Pancreas (tissue), 10 donors: Measurements from ENCODE around the gene SUFU. TPM values are rescaled to one million over a fixed set of nuclear protein-coding genes. Genes with fewer than 3 reads are reported as not detected.

ENCODE experiments used
- ATAC-seq, 4 donors: fragments of 200-7000 bp; cut with Tn5 transposase; one replicate each; pipeline versions ENCODE4 v1.8.0 to v1.9.1; 2020; ENCODE audit warnings: mild to moderate bottlenecking in 4 of 4, moderate library complexity in 4 of 4
- DNase-seq, 6 donors: peaks; one replicate each; pipeline ENCODE4 v3.0.0-alpha.2; 2020
- FAIRE-seq: peaks from 2 replicates; lab custom pipeline; 2012; peaks lifted over from hg19 to GRCh38; lab: Jason Lieb, UNC
- H3K27ac ChIP-seq, 4 donors: fragments of 200-600 bp; sonication (generic); 1 replicate in 3 of 4; 2 replicates in 1 of 4; pipeline versions ENCODE4 v1.5.0 to v1.8.0; 2020
- H3K27me3 ChIP-seq, 4 donors: fragments of 200-600 bp; one replicate each; pipeline ENCODE4 v1.8.0; 2021
- H3K36me3 ChIP-seq, 3 donors: fragments of 200-600 bp; sonication (generic) in 1 of 3; one replicate each; pipeline versions ENCODE4 v1.5.0 to v1.8.0; 2020 to 2021
- H3K4me1 ChIP-seq, 3 donors: fragments of 200-600 bp; one replicate each; pipeline ENCODE4 v1.8.0; 2021
- H3K4me3 ChIP-seq, 4 donors: fragments of 200-600 bp; sonication (generic) in 2 of 4; one replicate each; pipeline versions ENCODE4 v1.5.0 to v1.8.0; 2020 to 2021
- H3K9me3 ChIP-seq, 4 donors: fragments of 200-600 bp; one replicate each; pipeline ENCODE4 v1.8.0; 2021
- CTCF ChIP-seq, 4 donors: fragments of 200-600 bp; sonication (generic) in 3 of 4; IDR thresholded peaks; one replicate each; pipeline versions ENCODE4 v1.5.0 to v1.8.0; 2021; ENCODE audit warnings: antibody characterized with exemption in 4 of 4
- WGBS, 2 donors: extraction: QIAGEN DNeasy Blood & Tissue Kit; methylation state at CpG; one replicate each; pipeline ENCODE4 v1.1.7; 2013; 5-methylcytosine and 5-hydroxymethylcytosine counted together
- intact Hi-C, 3 donors: fragments of 100-400 bp; cut with DNase I; formaldehyde crosslinking; loops; one replicate each; pipeline versions ENCODE4 v1.11.1 to v1.14.2; 2022
- polyA plus RNA-seq, 2 donors: library from polyadenylated mRNA; stranded (reverse); fragments of 200-250 nt; gene quantifications; one replicate each; pipeline ENCODE4 v1.2.3, GENCODE V29; 2013
- total RNA-seq, 6 donors: library from RNA; stranded (reverse); fragmentation: NEBNext Ultra II Directional in 4 of 6; extraction: Animal tissue kit (Norgen Biotek cat#: 25700) in 4 of 6; gene quantifications; one replicate each; pipeline versions ENCODE4 v1.2.1 to v1.2.4, GENCODE V29; 2021 to 2023
- donor health status: healthy with polysubstance abuse.
- donor health status: DM: no; HTN: no; CAD: no; lungs with moderate emphysema.
- donor health status: DM: no; HTN: no; CAD: no.
- donor health status: control.
- donor health status: control.
- donor health status: Bipolar disorder and iron deficiency.
- donor health status: DM: yes; HTN: yes; CAD: no.
- donor health status: DM: no; HTN: no; CAD: no.
- donor health status: DM: no; HTN: no; CAD: no.
- donor health status: DM: yes; HTN: yes; CAD: no.

SUFU gene
- total and polyA plus RNA-seq, 8 donors, result 1.9 to 7.8 (median 2.9) TPM

DNA sequence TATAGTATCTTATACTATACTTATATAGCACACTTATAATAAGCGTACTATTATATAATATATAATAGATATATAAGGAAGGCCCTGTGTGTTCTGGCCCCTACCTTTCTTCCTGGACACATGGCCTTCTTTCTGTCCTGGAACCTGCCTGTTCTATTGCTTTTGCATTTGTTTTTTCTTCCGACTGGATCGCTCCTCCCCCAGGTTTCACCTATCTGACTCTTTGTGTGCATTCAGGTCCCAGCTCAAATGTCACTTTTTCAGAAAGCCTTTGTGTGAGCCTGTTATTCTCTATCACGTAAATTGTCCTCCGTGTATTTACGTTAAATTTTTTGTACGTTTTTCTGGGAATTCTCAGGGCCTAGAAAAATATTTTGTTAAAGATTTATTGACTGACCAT lies 137.6 kb downstream of the SUFU start:
- Histone ChIP-seq H3K4me3 (peak overlapping the region; percentile 21 to 90 (median 77)), H3K27ac (peak overlapping the region; percentile 95 to 99 (median 98)), H3K9me3 (no peaks in the 10 kb centered on the region), H3K4me1 (peaks cover 4 to 11% (median 6%) of the 10 kb centered on the region in 3 donors), H3K27me3 (no peaks in the 10 kb centered on the region), H3K36me3 (no peaks in the 10 kb centered on the region)
- no peak for FAIRE-seq
- 3 to 8% methylated on average over 7 of the region's 7 CpGs for WGBS, 2 donors
- no peak for TF ChIP-seq CTCF (IDR thresholded peaks at IDR 0.05)
- DNase-seq, result peak in 1 of 6 donors; percentile 40
- no peak for ATAC-seq
- intact Hi-C loops, result no loop called here

- H3K36me3 ChIP-seq, result no peaks in the 10 kb centered on the region
- H3K27ac ChIP-seq, result peak overlapping the region; percentile 95 to 99 (median 98)
- H3K9me3 ChIP-seq, result no peaks in the 10 kb centered on the region
- H3K27me3 ChIP-seq, result no peaks in the 10 kb centered on the region
- no peak for TF ChIP-seq CTCF (IDR thresholded peaks at IDR 0.05)
- 0 to 1% methylated on average over 58 to 77 of the region's 77 CpGs for WGBS, 2 donors
- H3K4me3 ChIP-seq, result peak overlapping the region; percentile 65 to 90 (median 84)
- ATAC-seq (peak; percentile 67 to 80 (median 73)), DNase-seq (peak; percentile 98 to 99 (median 99)), FAIRE-seq (peak; percentile 89)
- intact Hi-C loops, result no loop called here
- H3K4me1 ChIP-seq, result peaks cover 4 to 11% (median 6%) of the 10 kb centered on the region in 3 donors
Measured at GRCh38 chr10:102641880-102642735, 138.3 kb downstream of the SUFU start.

GRCh38 chr10:102642736-102643335 lies 139.1 kb downstream of the SUFU start:
- Histone ChIP-seq H3K4me3 (peak overlapping the region; percentile 65 to 90 (median 84)), H3K9me3 (no peaks in the 10 kb centered on the region), H3K4me1 (peaks cover 10 to 16% (median 13%) of the 10 kb centered on the region in 3 donors), H3K27me3 (no peaks in the 10 kb centered on the region), H3K36me3 (no peaks in the 10 kb centered on the region), H3K27ac (peak overlapping the region; percentile 95 to 99 (median 98))
- ATAC-seq, result peak in 3 of 4 donors; percentile 0 to 2 (median 1)
- FAIRE-seq, result no peak
- peak; percentile 66 to 79 (median 72) for DNase-seq
- WGBS, 2 donors, result 0% methylated on average over 38 to 45 of the region's 45 CpGs
- intact Hi-C loops, result no loop called here
- TF ChIP-seq CTCF (IDR thresholded peaks at IDR 0.05), result no peak

DNA sequence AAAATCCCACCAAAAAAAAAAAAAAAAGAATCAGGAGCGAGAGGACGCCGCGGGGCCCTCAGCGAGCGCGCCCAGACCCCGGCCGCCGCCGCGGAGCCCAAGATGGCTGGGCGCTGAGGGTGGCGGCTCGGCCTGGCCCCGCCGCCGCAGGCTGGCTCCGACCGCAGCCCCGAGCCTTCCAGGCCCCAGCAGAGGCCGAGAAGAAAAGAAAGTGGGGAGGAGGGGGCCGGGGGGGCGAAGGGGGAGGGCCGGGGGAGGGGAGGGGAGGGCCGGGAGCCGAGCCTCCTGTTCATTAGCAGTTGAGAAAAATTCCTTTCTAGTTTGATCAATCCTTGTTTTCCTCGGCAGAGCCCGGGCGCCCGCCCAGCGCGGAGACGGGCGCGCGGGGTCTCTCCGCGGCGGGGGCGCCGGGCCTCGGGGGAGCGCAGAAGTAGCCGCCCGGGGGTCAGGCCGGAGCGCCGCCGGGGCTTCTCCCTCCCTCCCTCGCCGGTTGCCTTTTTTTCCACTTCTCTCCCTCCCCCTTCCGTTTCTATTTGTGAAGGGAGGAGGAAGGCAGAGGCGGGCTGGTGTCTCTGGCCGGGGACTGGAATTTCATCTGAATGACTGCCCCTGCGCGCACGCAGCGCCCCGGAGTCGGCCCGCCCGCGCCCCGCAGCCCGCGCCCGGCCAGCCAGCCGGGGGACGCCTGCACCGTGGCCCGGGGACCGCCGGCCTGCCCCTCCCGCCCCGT lies 139.7 kb downstream of the SUFU start:
- DNase-seq (peak; percentile 67 to 85 (median 72)), ATAC-seq (peak; percentile 1 to 17 (median 7))
- intact Hi-C loops, result no loop called here

More for the DNA sequence above, 139.7 kb downstream of the SUFU start:
- 1% methylated on average over 51 to 73 of the region's 76 CpGs for WGBS, 2 donors
- TF ChIP-seq CTCF (IDR thresholded peaks at IDR 0.05), result no peak
- peak overlapping the region; percentile 65 to 90 (median 84) for H3K4me3 ChIP-seq
- no peak for FAIRE-seq
- H3K36me3 ChIP-seq, result no peaks in the 10 kb centered on the region
- H3K4me1 ChIP-seq, result peaks cover 17 to 22% (median 18%) of the 10 kb centered on the region in 3 donors
- peak overlapping the region; percentile 95 to 99 (median 98) for H3K27ac ChIP-seq
- H3K9me3 ChIP-seq, result no peaks in the 10 kb centered on the region
- H3K27me3 ChIP-seq, result no peaks in the 10 kb centered on the region
